Retinal pigment epithelial cell (primary cell): Measurements from ENCODE around the gene ILF3.

Experiments
- DNase-seq: peaks from one replicate; pipeline ENCODE4 v3.0.0-alpha.2; 2010; ENCODE audit warnings: low read depth
- H3K4me3 ChIP-seq: 2 replicates; pipeline ENCODE4 v1.5.1; 2011; ENCODE audit warnings: mild to moderate bottlenecking, low read length, control low read depth, moderate library complexity
- CTCF ChIP-seq: conservative IDR thresholded peaks from 2 replicates; pipeline ENCODE4 v1.5.1; 2011; ENCODE audit warnings: low read depth, low read length, control low read depth, inconsistent platforms

Gene ILF3

GRCh38 chr19:10677751-10678150 lies 23.6 kb downstream of the ILF3 start:
- TF ChIP-seq CTCF: no peak
- H3K4me3 ChIP-seq: no peak overlapping the region
- DNase-seq: no peak

- no peak for DNase-seq
- no peak overlapping the region for H3K4me3 ChIP-seq
- TF ChIP-seq CTCF: no peak
Observed at GRCh38 chr19:10678813-10679212, 24.7 kb downstream of the ILF3 start.

GRCh38 chr19:10679743-10680142 lies 25.6 kb downstream of the ILF3 start:
- no peak overlapping the region for H3K4me3 ChIP-seq

GRCh38 chr19:10680545-10681135 lies 26.5 kb downstream of the ILF3 start:
- H3K4me3 ChIP-seq: no peak overlapping the region
- no peak for TF ChIP-seq CTCF
- no peak for DNase-seq

More at GRCh38 chr19:10679743-10680142, 25.6 kb downstream of the ILF3 start:
- no peak for DNase-seq
- TF ChIP-seq CTCF: no peak

- DNase-seq: no peak
Observed at GRCh38 chr19:10681658-10682057, 27.5 kb downstream of the ILF3 start.

GRCh38 chr19:10682397-10683063 lies 28.4 kb downstream of the ILF3 start:
- no peak for DNase-seq
- H3K4me3 ChIP-seq: no peak overlapping the region
- TF ChIP-seq CTCF: no peak

More at GRCh38 chr19:10681658-10682057, 27.5 kb downstream of the ILF3 start:
- TF ChIP-seq CTCF: no peak
- H3K4me3 ChIP-seq: no peak overlapping the region

- no peak for TF ChIP-seq CTCF
- DNase-seq: no peak
Observed at GRCh38 chr19:10683064-10683426, 28.9 kb downstream of the ILF3 start.

More at GRCh38 chr19:10683064-10683426, 28.9 kb downstream of the ILF3 start:
- no peak overlapping the region for H3K4me3 ChIP-seq
